HL-60 (cell line): ENCODE data around the gene ATL2.
A peak's percentile ranks its signal among the peaks of the same experiment; 100 is the strongest.
"Not testable (repeated sequence)": the region's sequence is repeated elsewhere in the genome, so short reads cannot be mapped to it uniquely, and the experiment has no call there.

Experiments used
- DNase-seq, 2 experiments: peaks; one replicate each; pipeline ENCODE4 v3.0.0-alpha.2; 2010 to 2020; ENCODE audit warnings: low read depth in 1 of 2, low spot score in 1 of 2
- H3K27ac ChIP-seq: fragments of 250-450 bp; sonication (Bioruptor Pico); replicated peaks from 2 replicates; pipeline ENCODE4 v1.5.1; 2020; ENCODE audit warnings: mild to moderate bottlenecking, moderate library complexity
- H3K27me3 ChIP-seq: fragments of 250-450 bp; sonication (Bioruptor Pico); 2 replicates; pipeline ENCODE4 v1.5.1; 2021; ENCODE audit warnings: mild to moderate bottlenecking, moderate library complexity; ENCODE audit not compliant: insufficient read depth, poor library complexity, severe bottlenecking
- H3K4me3 ChIP-seq: replicated peaks from 2 replicates; pipeline ENCODE4 v1.5.1; 2011; ENCODE audit warnings: mild to moderate bottlenecking, control low read depth, low read length; ENCODE audit not compliant: insufficient read depth
- GABPA ChIP-seq: IDR thresholded peaks from 2 replicates; pipeline ENCODE4 v1.6.1; 2012; ENCODE audit warnings: low read depth
- POLR2AphosphoS5 ChIP-seq: IDR thresholded peaks from 2 replicates; pipeline ENCODE4 v1.6.1; 2012; ENCODE audit warnings: low read depth
- SPI1 ChIP-seq: IDR thresholded peaks from 2 replicates; pipeline ENCODE4 v1.6.1; 2012; ENCODE audit warnings: low read depth, mild to moderate bottlenecking, borderline replicate concordance
- TF ChIP-seq, protein P1 (sequence below): IDR thresholded peaks from 2 replicates; pipeline ENCODE4 v1.6.1; 2012; ENCODE audit warnings: low read depth; ENCODE audit not compliant: insufficient replicate concordance
- TF ChIP-seq, protein P2 (sequence below): IDR thresholded peaks from one replicate; pipeline ENCODE4 v1.5.1; 2011; ENCODE audit warnings: low read length, control low read depth, inconsistent platforms; ENCODE audit not compliant: insufficient read depth

ATL2 gene

DNA sequence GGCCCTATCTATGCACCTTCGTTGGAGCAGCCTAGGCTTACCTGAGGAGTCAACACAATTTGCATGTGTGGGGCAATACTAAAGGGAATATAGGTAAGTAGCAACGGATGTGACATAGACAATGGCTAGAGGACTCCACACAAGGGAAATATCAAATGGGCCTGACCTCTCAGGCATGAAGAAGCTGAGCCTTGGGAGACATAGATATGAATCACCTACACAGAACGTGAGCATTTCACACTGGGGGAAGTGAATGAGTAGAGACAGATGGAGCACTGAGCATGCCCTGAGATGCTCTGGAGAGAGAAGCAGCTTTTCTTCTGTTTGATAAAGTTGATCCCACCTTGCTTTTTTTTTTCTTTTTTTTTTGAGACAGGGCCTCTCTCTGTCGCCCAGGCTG, 97.9 kb downstream of the ATL2 start:
- no peak for DNase-seq
- H3K27me3 ChIP-seq: no peaks in the 10 kb centered on the region
- no peak overlapping the region for H3K27ac ChIP-seq
- no peak overlapping the region for H3K4me3 ChIP-seq
- TF ChIP-seq, protein P1, sequence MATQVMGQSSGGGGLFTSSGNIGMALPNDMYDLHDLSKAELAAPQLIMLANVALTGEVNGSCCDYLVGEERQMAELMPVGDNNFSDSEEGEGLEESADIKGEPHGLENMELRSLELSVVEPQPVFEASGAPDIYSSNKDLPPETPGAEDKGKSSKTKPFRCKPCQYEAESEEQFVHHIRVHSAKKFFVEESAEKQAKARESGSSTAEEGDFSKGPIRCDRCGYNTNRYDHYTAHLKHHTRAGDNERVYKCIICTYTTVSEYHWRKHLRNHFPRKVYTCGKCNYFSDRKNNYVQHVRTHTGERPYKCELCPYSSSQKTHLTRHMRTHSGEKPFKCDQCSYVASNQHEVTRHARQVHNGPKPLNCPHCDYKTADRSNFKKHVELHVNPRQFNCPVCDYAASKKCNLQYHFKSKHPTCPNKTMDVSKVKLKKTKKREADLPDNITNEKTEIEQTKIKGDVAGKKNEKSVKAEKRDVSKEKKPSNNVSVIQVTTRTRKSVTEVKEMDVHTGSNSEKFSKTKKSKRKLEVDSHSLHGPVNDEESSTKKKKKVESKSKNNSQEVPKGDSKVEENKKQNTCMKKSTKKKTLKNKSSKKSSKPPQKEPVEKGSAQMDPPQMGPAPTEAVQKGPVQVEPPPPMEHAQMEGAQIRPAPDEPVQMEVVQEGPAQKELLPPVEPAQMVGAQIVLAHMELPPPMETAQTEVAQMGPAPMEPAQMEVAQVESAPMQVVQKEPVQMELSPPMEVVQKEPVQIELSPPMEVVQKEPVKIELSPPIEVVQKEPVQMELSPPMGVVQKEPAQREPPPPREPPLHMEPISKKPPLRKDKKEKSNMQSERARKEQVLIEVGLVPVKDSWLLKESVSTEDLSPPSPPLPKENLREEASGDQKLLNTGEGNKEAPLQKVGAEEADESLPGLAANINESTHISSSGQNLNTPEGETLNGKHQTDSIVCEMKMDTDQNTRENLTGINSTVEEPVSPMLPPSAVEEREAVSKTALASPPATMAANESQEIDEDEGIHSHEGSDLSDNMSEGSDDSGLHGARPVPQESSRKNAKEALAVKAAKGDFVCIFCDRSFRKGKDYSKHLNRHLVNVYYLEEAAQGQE: no peak
- TF ChIP-seq GABPA (no peak), POLR2AphosphoS5 (no peak), SPI1 (no peak)
- TF ChIP-seq, protein P2, sequence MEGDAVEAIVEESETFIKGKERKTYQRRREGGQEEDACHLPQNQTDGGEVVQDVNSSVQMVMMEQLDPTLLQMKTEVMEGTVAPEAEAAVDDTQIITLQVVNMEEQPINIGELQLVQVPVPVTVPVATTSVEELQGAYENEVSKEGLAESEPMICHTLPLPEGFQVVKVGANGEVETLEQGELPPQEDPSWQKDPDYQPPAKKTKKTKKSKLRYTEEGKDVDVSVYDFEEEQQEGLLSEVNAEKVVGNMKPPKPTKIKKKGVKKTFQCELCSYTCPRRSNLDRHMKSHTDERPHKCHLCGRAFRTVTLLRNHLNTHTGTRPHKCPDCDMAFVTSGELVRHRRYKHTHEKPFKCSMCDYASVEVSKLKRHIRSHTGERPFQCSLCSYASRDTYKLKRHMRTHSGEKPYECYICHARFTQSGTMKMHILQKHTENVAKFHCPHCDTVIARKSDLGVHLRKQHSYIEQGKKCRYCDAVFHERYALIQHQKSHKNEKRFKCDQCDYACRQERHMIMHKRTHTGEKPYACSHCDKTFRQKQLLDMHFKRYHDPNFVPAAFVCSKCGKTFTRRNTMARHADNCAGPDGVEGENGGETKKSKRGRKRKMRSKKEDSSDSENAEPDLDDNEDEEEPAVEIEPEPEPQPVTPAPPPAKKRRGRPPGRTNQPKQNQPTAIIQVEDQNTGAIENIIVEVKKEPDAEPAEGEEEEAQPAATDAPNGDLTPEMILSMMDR: no peak

DNA sequence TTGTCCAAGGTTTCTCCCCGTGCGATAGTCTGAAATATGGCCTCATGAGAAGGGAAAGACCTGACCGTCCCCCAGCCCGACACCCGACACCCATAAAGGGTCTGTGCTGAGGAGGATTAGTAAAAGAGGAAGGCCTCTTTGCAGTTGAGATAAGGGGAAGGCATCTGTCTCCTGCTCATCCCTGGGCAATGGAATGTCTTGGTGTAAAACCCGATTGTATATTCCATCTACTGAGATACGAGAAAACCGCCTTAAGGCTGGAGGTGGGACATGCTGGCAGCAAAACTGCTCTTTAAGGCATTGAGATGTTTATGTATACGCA, 99.0 kb downstream of the ATL2 start:
- DNase-seq, H3K27me3 ChIP-seq, H3K4me3 ChIP-seq, H3K27ac ChIP-seq: not testable (repeated sequence)

GRCh38 chr2:38277245-38278116, 99.6 kb downstream of the ATL2 start:
- TF ChIP-seq, protein P2: no peak
- no peak for TF ChIP-seq POLR2AphosphoS5
- no peak for TF ChIP-seq GABPA
- TF ChIP-seq, protein P1: no peak
- no peak for TF ChIP-seq SPI1
- H3K4me3 ChIP-seq: no peak overlapping the region
- no peak for DNase-seq
- no peaks in the 10 kb centered on the region for H3K27me3 ChIP-seq
- no peak overlapping the region for H3K27ac ChIP-seq

DNA sequence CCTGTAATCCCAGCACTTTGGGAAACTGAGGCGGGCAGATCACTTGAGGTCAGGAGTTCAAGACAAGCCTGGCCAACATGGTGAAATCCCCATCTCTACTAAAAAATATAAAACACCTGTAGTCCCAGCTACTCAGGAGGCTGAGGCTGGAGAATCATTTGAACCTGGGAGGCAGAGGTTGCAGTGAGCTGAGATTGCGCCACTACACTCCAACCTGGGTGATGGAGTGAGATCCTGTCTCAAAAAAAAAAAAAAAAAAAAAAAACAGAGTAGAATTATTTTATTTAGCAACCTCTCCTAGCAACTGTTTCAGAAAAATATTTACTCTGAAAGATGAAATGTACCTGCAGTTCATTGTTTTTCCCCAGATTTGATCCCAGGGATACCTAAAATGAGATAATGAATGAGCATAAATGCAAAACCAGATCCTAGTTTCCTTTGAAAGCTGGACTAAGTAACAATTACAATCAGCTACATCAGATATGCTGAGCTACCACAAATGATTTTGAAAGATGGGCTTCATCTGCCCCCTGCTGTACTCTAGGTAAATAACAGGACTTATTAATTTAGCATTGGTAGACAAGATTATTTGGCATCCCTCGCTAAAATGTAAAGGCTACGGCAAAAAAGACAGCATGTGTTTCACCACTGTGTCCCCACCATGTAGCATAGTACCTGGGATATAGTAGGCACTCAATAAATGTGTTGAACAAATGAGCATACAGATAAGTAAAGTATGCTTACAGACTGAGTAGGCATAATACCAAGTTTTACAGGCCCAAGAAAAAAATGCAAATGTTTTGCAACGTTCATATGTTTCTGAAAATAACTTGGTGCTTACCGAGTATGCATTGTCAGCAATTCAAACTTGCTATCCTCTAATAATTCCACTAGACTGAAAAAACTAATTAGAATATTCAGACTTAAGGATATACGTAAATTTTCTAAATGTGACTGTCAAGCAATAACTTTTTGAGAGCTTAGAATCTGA, 102.5 kb downstream of the ATL2 start:
- Histone ChIP-seq H3K27me3 (no peaks in the 10 kb centered on the region), H3K27ac (peak overlapping the region; percentile 20), H3K4me3 (no peak overlapping the region)
- DNase-seq: peak; percentile 33 to 70
- TF ChIP-seq, protein P2: peak; percentile 13
- TF ChIP-seq, protein P1: no peak
